Tibial nerve (tissue), 3 donors: ENCODE measurements around the gene SEM1.

Experiments used
- POLR2A ChIP-seq, 2 donors: fragments of 450-650 bp; IDR thresholded peaks; one replicate each; pipeline ENCODE4 v1.6.1; 2017; ENCODE audit warnings: antibody characterized with exemption in 2 of 2, mild to moderate bottlenecking in 2 of 2, moderate library complexity in 2 of 2
- TF ChIP-seq, protein P1 (sequence below), 5 experiments: fragments of 200-600 bp in 3 of 5; fragments of 450-650 bp in 2 of 5; sonication (generic) in 3 of 5; IDR thresholded peaks; one replicate each; pipeline ENCODE4 v1.5.1; 2016 to 2019; ENCODE audit warnings: antibody characterized with exemption in 5 of 5, mild to moderate bottlenecking in 3 of 5, moderate library complexity in 2 of 5

DNA sequence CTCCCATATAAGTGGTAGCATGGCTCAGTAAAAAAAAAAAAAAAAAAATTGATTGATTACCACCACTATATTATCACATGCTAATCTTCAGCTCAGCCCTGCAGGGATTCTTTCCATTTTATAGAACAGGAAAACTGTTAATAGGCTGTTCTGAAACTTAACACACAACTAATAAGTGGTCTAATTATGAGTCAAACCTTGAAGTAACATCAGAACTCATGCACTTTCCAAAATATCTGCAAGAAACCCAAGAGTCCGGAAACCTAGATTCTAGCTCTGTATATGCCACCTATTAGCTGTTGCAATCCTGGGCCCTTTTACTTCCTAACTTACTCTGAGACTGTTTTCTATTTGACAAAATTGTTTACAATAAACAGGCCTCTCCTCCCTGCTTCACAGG, 23.9 kb downstream of the SEM1 start:
- no peak for TF ChIP-seq POLR2A (IDR thresholded peaks at IDR 0.05)
- TF ChIP-seq, protein P1, sequence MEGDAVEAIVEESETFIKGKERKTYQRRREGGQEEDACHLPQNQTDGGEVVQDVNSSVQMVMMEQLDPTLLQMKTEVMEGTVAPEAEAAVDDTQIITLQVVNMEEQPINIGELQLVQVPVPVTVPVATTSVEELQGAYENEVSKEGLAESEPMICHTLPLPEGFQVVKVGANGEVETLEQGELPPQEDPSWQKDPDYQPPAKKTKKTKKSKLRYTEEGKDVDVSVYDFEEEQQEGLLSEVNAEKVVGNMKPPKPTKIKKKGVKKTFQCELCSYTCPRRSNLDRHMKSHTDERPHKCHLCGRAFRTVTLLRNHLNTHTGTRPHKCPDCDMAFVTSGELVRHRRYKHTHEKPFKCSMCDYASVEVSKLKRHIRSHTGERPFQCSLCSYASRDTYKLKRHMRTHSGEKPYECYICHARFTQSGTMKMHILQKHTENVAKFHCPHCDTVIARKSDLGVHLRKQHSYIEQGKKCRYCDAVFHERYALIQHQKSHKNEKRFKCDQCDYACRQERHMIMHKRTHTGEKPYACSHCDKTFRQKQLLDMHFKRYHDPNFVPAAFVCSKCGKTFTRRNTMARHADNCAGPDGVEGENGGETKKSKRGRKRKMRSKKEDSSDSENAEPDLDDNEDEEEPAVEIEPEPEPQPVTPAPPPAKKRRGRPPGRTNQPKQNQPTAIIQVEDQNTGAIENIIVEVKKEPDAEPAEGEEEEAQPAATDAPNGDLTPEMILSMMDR (IDR thresholded peaks at IDR 0.05), result no peak
